Limb (tissue), 2 donors: ENCODE measurements around the gene NOTCH1.

ENCODE experiments used
- DNase-seq, 2 donors: peaks; one replicate each; pipeline ENCODE4 v3.0.0-alpha.2; 2016; ENCODE audit errors: extremely low spot score in 2 of 2

Gene NOTCH1

DNA sequence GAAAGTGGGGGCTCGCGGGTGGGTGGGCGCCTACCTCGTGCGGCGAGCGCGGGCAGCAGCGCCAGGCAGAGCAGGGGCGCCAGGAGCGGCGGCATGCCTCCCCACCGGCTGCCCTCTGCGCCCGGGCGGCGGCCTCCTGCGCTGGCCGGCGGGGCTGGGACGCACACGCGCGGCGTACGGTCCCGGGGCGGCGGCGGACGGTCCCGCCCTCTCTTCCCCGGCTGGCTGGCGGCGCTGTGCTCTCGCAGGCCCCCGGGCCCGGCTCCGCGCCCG, 220 bp downstream of the NOTCH1 start:
- DNase-seq, result no peak

DNA sequence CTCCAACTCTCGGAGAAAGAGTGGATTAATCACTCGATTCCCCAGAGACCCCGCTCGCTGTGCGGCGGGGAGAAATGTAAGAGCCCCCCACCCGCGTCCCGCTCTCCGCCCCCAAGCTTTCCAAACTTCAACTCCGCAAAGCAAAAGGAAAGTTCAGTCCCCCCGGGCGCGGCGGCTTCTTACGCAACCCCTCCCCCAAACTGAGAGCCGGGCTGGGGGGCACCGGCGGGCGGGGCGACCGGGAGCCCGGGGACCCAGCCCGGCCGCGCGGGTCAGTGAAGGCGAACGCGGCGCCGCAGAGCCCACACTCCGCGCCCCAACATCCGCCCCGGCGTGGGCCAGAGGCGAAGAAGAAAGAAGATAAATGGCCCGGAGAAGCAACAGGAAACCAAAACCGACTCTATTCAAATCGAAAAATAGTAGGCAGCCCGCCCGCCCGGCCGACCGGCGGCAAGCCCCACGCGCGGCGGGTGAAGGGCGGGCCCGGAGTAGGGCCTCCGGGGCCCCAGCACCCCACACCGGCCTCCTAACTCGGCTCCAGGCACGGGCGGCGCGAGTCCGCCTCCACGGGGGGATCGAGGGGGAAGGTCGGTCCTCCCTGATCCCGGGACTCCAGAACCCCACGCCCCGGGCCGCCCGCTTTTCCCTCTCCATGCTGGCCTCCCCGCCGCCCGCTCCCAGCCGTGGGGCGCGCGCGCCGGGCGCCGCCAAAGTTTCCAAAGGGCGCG, 720 bp downstream of the NOTCH1 start:
- DNase-seq, result no peak

- peak in 1 of 2 donors; percentile 81 for DNase-seq
Measured at GRCh38 chr9:136544548-136544963, 1.3 kb downstream of the NOTCH1 start.

DNA sequence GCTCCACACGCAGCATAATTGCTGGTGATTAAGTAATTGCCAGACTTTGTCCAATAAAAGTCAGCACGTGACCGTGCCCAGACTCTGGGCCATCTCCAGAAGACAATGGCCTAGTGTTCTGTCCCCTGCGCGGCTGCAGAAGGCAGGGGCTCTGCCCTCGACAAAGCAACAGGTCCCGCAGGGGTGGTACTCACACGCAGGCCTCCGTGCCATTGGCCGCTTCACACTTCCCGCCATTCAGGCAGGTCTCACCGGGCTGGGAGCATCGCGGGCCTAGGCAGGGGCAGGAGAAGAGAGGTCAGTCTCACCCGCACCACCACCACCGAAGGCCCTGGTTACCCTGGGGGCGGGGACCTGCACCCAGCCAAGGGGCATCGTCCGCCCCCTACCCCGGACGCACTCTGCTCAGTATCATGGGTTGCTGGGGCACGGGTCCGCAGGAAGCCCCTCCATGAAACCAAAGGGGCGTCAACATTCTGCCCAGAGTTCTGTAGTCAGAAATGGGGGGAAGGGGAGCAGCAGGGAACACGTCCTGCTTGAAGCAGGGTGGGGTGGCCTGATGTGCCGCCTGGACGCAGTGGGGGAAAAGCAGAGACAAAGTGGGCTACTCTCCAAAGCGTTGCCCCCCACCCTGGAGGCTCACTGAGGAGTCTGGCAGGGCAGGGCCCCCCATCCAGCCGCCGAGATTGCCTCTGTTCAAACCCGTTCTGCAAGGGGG, 1.9 kb downstream of the NOTCH1 start:
- DNase-seq, result no peak

- no peak for DNase-seq
Measured at GRCh38 chr9:136543280-136543679, 2.6 kb downstream of the NOTCH1 start.

GRCh38 chr9:136542241-136543040, 3.4 kb downstream of the NOTCH1 start:
- DNase-seq, result no peak

DNA sequence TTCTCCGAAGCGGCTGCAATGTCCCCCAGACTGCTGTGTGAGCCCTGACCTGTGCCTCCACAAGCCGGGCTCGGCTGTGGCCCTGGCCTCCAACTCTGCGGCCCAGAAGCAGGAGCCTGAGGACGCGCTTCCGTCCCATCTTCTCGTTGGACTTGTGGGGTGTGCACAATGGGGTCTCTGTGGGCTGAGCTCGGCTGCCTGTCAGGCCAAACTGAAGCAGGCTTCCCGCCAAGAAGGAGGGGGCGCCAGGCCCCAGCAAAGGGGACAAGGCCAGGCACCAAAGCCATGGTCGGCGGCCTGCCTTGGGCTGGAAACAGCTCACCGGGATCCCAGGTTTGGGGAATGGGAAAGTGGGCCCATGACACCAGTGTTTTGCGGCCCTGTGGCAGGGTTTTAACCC, 4.1 kb downstream of the NOTCH1 start:
- DNase-seq, result no peak

- DNase-seq, result no peak
Measured at GRCh38 chr9:136541179-136541578, 4.7 kb downstream of the NOTCH1 start.

DNA sequence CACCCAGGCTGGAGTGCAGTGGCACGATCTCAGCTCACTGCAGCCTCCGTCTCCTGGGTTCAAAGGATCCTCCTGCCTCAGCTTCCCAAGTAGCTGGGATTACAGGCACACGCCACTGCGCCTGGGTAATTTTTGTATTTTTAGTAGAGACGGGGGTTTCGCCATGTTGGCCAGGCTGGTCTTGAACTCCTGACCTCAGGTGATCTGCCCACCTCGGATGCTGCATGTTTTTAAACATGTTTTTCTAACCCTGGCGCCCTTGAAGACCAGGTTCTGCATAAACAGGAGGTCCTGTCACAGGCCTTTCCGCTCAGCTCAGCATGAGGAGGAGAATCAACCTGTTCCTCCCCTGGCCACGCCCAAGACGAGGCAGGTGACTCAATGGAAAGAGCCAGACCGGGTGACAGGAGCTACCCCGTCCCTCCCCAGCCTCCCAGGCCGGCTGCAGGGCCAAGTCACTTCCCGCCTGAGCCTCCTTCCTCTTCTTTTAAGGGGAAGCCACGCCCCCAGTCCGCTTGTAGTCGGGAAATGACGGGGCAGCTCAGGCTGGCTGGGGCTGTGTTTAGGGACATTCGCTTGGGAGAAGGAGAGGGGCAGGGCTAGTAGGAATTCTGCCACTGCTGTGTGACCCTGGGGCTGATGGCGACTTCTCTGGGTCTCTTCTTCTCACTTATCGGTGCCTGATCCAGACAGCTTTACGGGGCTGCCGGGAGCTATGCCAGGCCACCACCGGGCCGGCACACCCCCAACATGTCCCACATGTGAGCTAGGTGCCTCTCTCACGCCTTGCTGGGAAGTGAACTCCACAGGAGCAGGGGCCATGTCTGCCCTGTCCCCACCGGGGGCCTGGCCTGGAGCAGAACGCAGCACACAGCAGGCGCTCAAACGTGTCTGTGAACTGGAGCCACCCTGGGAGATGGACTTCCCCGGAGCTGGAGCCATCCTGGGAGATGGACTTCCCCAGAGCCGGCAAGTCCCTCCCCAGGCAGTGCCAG, 6.1 kb downstream of the NOTCH1 start:
- DNase-seq, result no peak

DNA sequence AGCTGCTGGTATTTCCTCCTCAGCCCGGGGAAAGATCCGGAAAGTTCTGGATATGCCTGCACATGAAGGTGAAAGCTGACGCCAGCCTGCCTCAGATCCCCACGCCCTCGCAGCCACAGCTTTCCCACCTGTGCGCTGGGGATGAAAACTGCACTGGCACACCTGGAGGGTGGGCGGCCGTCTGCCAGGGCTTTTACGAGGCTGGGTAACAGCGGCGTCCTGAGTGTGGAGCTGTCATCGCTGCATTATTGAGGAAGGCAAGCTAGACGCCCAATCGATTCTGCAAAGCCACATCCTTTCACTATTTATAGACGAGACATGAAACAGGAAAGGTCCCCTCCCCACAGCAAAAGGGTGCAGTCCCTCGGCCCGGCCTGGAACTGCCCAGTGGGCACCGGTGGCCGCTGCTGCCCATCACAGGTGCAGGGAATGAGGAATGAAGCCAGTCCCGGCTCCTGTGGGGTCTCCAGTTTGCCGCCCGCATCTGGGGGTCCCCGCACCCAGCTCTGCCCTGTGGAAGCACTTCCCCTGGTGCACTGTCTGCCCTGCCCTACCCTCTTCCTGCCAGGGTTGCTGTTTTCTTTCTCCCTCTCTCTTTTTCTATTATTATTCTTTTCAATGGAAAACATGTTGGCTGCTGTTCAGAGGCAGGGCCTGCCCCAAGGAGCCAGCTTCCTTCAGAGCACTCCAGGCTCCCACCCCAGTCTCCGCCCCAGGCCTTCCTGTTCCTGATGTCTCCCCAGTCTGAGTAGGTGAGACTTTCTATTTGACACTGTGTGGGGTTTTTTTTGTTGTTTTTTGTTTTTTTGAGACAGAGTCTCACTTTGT, 7.0 kb downstream of the NOTCH1 start:
- DNase-seq, result no peak

DNA sequence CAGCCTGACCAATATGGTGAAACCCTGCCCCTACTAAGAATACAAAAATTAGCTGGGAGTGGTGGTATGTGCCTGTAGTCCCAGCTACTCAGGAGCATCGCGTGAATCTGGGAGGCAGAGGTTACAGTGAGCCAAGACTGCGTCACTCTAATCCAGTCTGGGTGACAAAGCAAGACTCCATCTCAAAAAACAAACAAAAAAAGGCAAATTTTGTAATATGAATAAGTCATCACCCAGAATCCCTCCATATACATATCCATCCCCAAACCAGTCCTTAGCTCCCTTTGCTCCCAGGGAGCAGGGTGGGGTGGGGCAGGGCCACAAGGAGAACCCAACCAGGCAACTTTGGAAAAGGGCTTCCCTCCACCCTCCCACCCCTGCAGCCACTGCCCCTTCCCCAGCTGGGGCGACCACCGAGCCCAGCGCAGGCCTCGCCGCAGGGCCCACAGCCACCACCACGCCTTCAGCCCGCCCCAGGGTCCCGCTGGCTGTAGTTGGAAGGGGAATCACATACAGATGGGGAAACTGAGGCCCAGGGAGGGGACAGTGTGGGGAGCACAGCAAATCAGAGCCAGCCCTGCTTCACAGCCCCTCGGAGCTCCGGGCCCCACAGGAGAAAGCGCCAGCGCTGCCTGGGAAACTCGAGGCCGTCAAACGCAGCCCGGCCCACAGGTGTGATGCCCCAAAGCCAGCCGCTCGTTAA, 7.8 kb downstream of the NOTCH1 start:
- DNase-seq, result no peak

GRCh38 chr9:136537411-136537810, 8.4 kb downstream of the NOTCH1 start:
- DNase-seq, result no peak

- DNase-seq, result no peak
Measured at GRCh38 chr9:136536721-136537241, 9.1 kb downstream of the NOTCH1 start.

DNA sequence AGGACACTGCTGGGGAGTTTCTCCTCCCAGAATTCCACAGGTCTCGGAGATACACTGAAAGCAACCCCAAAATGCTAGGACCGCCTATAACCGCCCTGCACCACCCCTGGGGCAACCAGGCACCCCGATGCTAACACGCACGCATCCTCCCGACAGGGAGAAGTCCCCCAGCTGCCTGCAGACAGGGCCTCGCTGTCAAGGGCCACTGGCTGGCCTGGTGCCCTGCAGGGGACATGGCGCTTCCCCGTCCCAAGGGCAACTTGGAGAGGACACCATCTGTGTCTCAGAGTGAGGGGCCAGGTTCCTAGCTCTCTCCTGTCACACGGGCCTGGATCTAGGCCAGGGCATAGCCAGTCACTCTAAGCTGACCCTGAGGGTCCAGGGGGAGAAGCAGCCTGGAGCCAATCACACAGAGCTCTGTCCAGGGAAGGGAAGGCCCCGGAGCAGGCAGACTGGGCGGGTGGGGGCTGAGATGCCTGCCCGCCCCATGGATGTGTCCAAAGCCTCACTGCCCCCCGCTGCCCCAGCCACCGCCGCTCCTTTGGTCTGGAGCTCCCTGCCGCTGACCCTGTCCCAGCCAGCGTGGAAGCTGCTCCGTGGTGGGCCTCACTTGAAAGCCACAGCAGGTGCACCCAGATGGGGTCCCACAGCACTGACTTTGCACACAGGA, 9.7 kb downstream of the NOTCH1 start:
- DNase-seq, result no peak

- no peak for DNase-seq
Measured at GRCh38 chr9:136535070-136535469, 10.8 kb downstream of the NOTCH1 start.

GRCh38 chr9:136534366-136534765, 11.5 kb downstream of the NOTCH1 start:
- no peak for DNase-seq

- no peak for DNase-seq
Measured at GRCh38 chr9:136533775-136534157, 12.1 kb downstream of the NOTCH1 start.

DNA sequence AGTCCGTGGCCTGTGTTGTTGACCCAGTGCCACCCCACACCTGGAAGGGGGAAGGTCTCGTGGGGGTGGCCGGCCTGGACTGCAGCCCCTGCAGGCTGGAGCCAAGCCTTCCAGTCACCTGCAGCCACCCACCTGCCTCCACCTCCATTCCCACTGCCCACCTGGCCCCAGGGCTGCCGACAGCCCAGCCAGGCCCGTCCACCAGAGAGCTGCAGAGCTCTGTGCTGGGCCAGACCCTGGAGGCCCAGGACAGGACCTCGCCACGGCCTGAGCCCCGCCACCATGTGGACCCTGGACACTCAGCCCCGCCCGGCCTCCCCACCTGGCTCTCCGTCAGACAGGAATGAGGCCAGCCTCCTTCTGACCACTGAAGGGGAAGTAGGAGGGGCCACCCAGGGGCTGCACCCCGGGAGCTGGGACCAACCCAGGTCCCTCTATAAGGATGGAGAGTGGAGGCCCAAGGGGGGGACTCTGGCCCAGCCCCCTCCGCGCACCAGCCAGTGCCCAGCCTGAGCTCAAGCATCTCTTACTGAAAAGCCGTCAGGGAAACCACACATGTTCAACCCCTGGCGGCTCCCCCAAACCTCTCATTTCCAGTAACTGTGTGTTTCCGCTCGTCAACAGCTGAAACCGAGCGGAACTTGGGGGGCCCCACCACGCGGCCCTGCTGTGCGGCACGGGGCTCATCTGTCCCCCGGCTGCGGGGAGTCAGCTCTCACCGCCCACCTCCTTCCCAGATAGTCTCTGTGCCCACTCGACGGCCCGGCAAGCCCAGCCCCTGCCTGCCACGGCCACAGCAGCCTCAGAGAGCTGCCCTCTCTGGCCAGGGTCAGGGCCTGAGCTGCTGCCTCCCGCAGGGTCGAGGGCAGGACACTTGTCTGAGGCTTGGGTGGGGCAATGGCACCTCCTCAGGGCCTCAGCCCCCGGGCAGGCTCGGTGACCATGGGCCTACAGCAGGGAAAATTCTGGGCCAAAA, 12.8 kb downstream of the NOTCH1 start:
- DNase-seq, result no peak
